K562 (cell line): ENCODE measurements around the gene VWA7. TPM values are rescaled to one million over a fixed set of nuclear protein-coding genes. Genes with fewer than 3 reads are reported as not detected.

Experiments
- ATAC-seq: fragments of 200-7000 bp; cut with Tn5 transposase; 3 replicates; pipeline ENCODE4 v1.9.1; 2020; ENCODE audit warnings: moderate library complexity
- BruUV-seq: library from RNA; stranded (reverse); fragments of 400-500 nt; replicated peaks from 2 replicates; lab custom pipeline; 2021; lab: Mats Ljungman, UMichigan
- CTCF ChIA-PET: fragments of 300-600 bp; formaldehyde crosslinking; extraction: SDS; loops from one replicate; lab custom pipeline; 2021; ENCODE audit warnings: low intra/inter-chr PET ratio; lab: Yijun Ruan, JAX
- POLR2A ChIA-PET: fragments of 300-600, 350-650 bp; sonication (Branson Sonifier 250); formaldehyde crosslinking; extraction: SDS; loops from one replicate; lab custom pipeline; 2021; ENCODE audit warnings: antibody characterized with exemption, inconsistent platforms; lab: Yijun Ruan, JAX
- DNase-seq, 4 experiments: peaks; one replicate each; pipeline versions ENCODE4 v3.0.0 to v3.0.0-alpha.2; 2011 to 2018; ENCODE audit warnings: low spot score in 3 of 4, mixed read lengths in 3 of 4; ENCODE audit errors: extremely low read depth in 1 of 4
- FAIRE-seq: peaks from 2 replicates; lab custom pipeline; 2011; peaks lifted over from hg19 to GRCh38; lab: Jason Lieb, UNC
- H2AFZ ChIP-seq: 2 replicates; pipeline ENCODE4 v1.6.0; 2011; ENCODE audit warnings: low read depth, low read length, control low read depth, inconsistent platforms
- H3K27ac ChIP-seq: fragments of 200-600 bp; 3 replicates; pipeline ENCODE4 v1.8.0; 2011; ENCODE audit warnings: low read depth, mild to moderate bottlenecking, control low read depth, inconsistent platforms, low read length, moderate library complexity, mixed read lengths; ENCODE audit errors: extremely low read depth
- H3K27me3 ChIP-seq, 2 experiments: fragments of 300-600 bp in 1 of 2; 2 replicates in 1 of 2; 3 replicates in 1 of 2; pipeline versions ENCODE4 v1.6.0 to v1.8.0; 2011; ENCODE audit warnings: inconsistent platforms in 2 of 2, low read length in 2 of 2, mild to moderate bottlenecking in 1 of 2, mixed read lengths in 1 of 2, moderate library complexity in 1 of 2; ENCODE audit not compliant: control insufficient read depth in 2 of 2, insufficient read depth in 2 of 2
- H3K36me3 ChIP-seq: fragments of 300-600 bp; 3 replicates; pipeline ENCODE4 v1.8.0; 2011; ENCODE audit warnings: mild to moderate bottlenecking, low read length, inconsistent platforms; ENCODE audit not compliant: control insufficient read depth, insufficient read depth
- H3K4me1 ChIP-seq, 2 experiments: fragments of 200-600 bp in 1 of 2; replicated peaks in 1 of 2; 2 replicates in 1 of 2; 3 replicates in 1 of 2; pipeline versions ENCODE4 v1.5.1 to v1.8.0; 2011; ENCODE audit warnings: inconsistent platforms in 2 of 2, low read length in 2 of 2, mild to moderate bottlenecking in 1 of 2, mixed read lengths in 1 of 2, moderate library complexity in 1 of 2; ENCODE audit not compliant: control insufficient read depth in 2 of 2, insufficient read depth in 2 of 2
- H3K4me2 ChIP-seq: 2 replicates; pipeline ENCODE4 v1.6.1; 2011; ENCODE audit warnings: low read length, control low read depth, inconsistent platforms, mixed read lengths; ENCODE audit not compliant: insufficient read depth
- H3K4me3 ChIP-seq: fragments of 200-600 bp; sonication (generic), shearing (Covaris generic); 2 replicates; pipeline ENCODE4 v1.5.1; 2016; ENCODE audit warnings: control low read depth, inconsistent platforms
- H3K79me2 ChIP-seq: fragments of 200-600 bp; 3 replicates; pipeline ENCODE4 v1.8.0; 2011; ENCODE audit warnings: low read length, inconsistent platforms; ENCODE audit not compliant: control insufficient read depth, insufficient read depth
- H3K9ac ChIP-seq, 2 experiments: 2 replicates each; pipeline versions ENCODE4 v1.6.0 to v1.6.1; 2011; ENCODE audit warnings: low read depth in 2 of 2, low read length in 2 of 2, control low read depth in 1 of 2, inconsistent platforms in 1 of 2, mild to moderate bottlenecking in 1 of 2, mixed read lengths in 1 of 2; ENCODE audit not compliant: insufficient read depth in 1 of 2
- H3K9me1 ChIP-seq: one replicate; pipeline ENCODE4 v1.6.0; 2011; ENCODE audit warnings: inconsistent platforms, mild to moderate bottlenecking, low read length, moderate library complexity; ENCODE audit not compliant: control insufficient read depth, insufficient read depth
- H3K9me3 ChIP-seq: replicated peaks from 2 replicates; pipeline ENCODE4 v1.5.1; 2011; ENCODE audit warnings: low read depth, low read length, inconsistent platforms; ENCODE audit not compliant: control insufficient read depth, insufficient read depth
- H4K20me1 ChIP-seq: replicated peaks from 2 replicates; pipeline ENCODE4 v1.6.1; 2011; ENCODE audit warnings: low read length, inconsistent platforms, mixed read lengths; ENCODE audit not compliant: control insufficient read depth, insufficient read depth
- HSF4 ChIP-seq: fragments of 250-450 bp; sonication (Bioruptor Pico); IDR thresholded peaks from 2 replicates; pipeline ENCODE4 v2.1.2; 2022; ENCODE audit warnings: mild to moderate bottlenecking, moderate library complexity, borderline replicate concordance
- ZNF384 ChIP-seq: IDR thresholded peaks from 2 replicates; pipeline ENCODE4 v1.6.1; 2012; ENCODE audit warnings: low read depth, low read length, improper control_type of control experiment
- ZNF407 ChIP-seq: fragments of 450-650 bp; IDR thresholded peaks from 2 replicates; pipeline ENCODE4 v1.6.1; 2016; ENCODE audit warnings: low read depth
- WGBS: fragments of 100-300 bp; shearing (Covaris generic); methylation state at CpG from one replicate; pipeline ENCODE4 v1.1.6; 2016; ENCODE audit warnings: low coverage, mixed read lengths; ENCODE audit not compliant: insufficient coverage; ENCODE audit errors: missing lambda C conversion rate; 5-methylcytosine and 5-hydroxymethylcytosine counted together
- in situ Hi-C: fragments of 300-500 bp; cut with MboI; formaldehyde crosslinking; loops from 4 replicates; pipeline ENCODE4 v1.15.0; 2018; ENCODE audit warnings: inconsistent platforms, mixed read lengths
- intact Hi-C: fragments of 100-400 bp; cut with micrococcal nuclease; formaldehyde crosslinking; loops from 2 replicates; pipeline ENCODE4 v1.14.2; 2022
- polyA plus RNA-seq, 8 experiments: library from polyadenylated mRNA; depleted of rRNA in 4 of 8; stranded (reverse) in 5 of 8; unstranded in 3 of 8; fragments of >200 nt; fragmentation: Nextera tagmentation in 2 of 8; fragmentation: Illumina TruSeq in 1 of 8; extraction: Ambion mirVana in 2 of 8; extraction: Trizol in 1 of 8; gene quantifications; 2 replicates each; pipeline versions ENCODE4 v1.2.1 to v1.2.3, GENCODE V29; 2011 to 2014; ENCODE audit warnings: inconsistent platforms in 1 of 8, missing spikeins in 1 of 8
- total RNA-seq, 7 experiments: library from RNA; depleted of rRNA in 6 of 7; stranded (reverse); fragments of >200 nt in 6 of 7; fragmentation: Illumina TruSeq in 2 of 7; extraction: Trizol in 2 of 7; gene quantifications; 2 replicates each; pipeline versions ENCODE4 v1.2.1 to v1.2.3, GENCODE V29; 2011 to 2021; ENCODE audit warnings: low replicate concordance in 1 of 7
- TF ChIP-seq, protein P1 (sequence below): fragments of 250-450 bp; sonication (Bioruptor Pico); IDR thresholded peaks from 2 replicates; pipeline ENCODE4 v1.5.0; 2021

VWA7 gene
- total and polyA plus RNA-seq, 9 of the 15 experiments (the other 6 are each of a cell fraction or from before 2014, with no cell fraction given), result 0.18 to 2.9 (median 0.95) TPM

GRCh38 chr6:31770860-31771259 lies 6.3 kb downstream of the VWA7 start:
- ChIA-PET CTCF (interaction anchor here (0.8 to 2.9 kb wide), 3 partner anchors 42 to 90 kb away, joined by 5 to 35 read pairs (median 18); partner anchors contain the start of genes DDAH2 and LY6G5C), POLR2A (interaction anchor here (0.5 to 5.9 kb wide), 19 partner anchors 10 to 185 kb away, joined by 3 to 75 read pairs (median 4); partner anchors contain the start of genes BAG6, HSPA1A, HSPA1B and HSPA1L)
- H3K4me1 ChIP-seq, result peaks cover 34 to 73% of the 10 kb centered on the region in 2 experiments
- ATAC-seq (no peak), FAIRE-seq (no peak), DNase-seq (no peak)
- intact Hi-C loops, result loop anchor here (10.0 kb wide), 1 partner anchor 226 kb away; the partner anchor contains the start of genes ATP6V1G2, DDX39B and NFKBIL1
- peak overlapping the region; percentile 11; the same call in 1 of the 3 replicates for H3K27ac ChIP-seq
- H3K9me1 ChIP-seq, result peaks cover 4% of the 10 kb centered on the region
- H3K4me2 ChIP-seq, result no peak overlapping the region
- no peaks in the 10 kb centered on the region for H3K9me3 ChIP-seq
- no peaks in the 10 kb centered on the region for H3K79me2 ChIP-seq
- H2AFZ ChIP-seq, result 0 out of 2 replicates have a peak overlapping the region, but pooled peaks have one; percentile 1
- H3K36me3 ChIP-seq, result no peaks in the 10 kb centered on the region
- H4K20me1 ChIP-seq, result no peaks in the 10 kb centered on the region
- in situ Hi-C loops, result no loop called here
- H3K4me3 ChIP-seq, result no peak overlapping the region
- no peaks in the 10 kb centered on the region for H3K27me3 ChIP-seq
- H3K9ac ChIP-seq, result no peak overlapping the region
- WGBS, result 41% methylated on average over 2 of the region's 2 CpGs
- no TSS peak for BruUV-seq
- TF ChIP-seq ZNF384 (peak; percentile 83; the same call in 1 of the 2 replicates), ZNF407 (0 out of 2 replicates have a peak, but pooled peaks have one; percentile 8), HSF4 (CRISPR knock-in tag) (no peak)
- TF ChIP-seq, protein P1, sequence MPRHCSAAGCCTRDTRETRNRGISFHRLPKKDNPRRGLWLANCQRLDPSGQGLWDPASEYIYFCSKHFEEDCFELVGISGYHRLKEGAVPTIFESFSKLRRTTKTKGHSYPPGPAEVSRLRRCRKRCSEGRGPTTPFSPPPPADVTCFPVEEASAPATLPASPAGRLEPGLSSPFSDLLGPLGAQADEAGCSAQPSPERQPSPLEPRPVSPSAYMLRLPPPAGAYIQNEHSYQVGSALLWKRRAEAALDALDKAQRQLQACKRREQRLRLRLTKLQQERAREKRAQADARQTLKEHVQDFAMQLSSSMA (CRISPR knock-in tag), result no peak
